Activated T-helper 2 cell treated with anti-CD3 and anti-CD28 coated beads, Interferon-gamma antibody, Interleukin-2, Interleukin-4, amounts not matched to agents 10 μg/mL and 5 μg/mL and 100 μg/mL, durations not matched to agents 14 hours and 24 hours and 36 hours (primary cell): ENCODE results near the gene EPC2. TPM values are rescaled to one million over a fixed set of nuclear protein-coding genes. Genes with fewer than 3 reads are reported as not detected.
"Not testable (repeated sequence)": the region's sequence is repeated elsewhere in the genome, so short reads cannot be mapped to it uniquely, and the experiment has no call there.

ENCODE experiments used
- DNase-seq: peaks from one replicate; pipeline ENCODE4 v3.0.0; 2021; ENCODE audit warnings: low spot score
- H3K27ac Mint-ChIP-seq: one replicate; pipeline ENCODE4 v1.8.0; 2021; ENCODE audit warnings: mixed read lengths
- H3K27me3 Mint-ChIP-seq: one replicate; pipeline ENCODE4 v1.8.0; 2021; ENCODE audit warnings: low read depth, mixed read lengths
- H3K36me3 Mint-ChIP-seq: one replicate; pipeline ENCODE4 v1.8.0; 2021; ENCODE audit warnings: low read depth, mixed read lengths
- H3K4me1 Mint-ChIP-seq: one replicate; pipeline ENCODE4 v1.8.0; 2021; ENCODE audit warnings: low read depth, mixed read lengths
- H3K4me3 Mint-ChIP-seq: one replicate; pipeline ENCODE4 v1.8.0; 2021; ENCODE audit warnings: low read depth, mild to moderate bottlenecking, moderate library complexity, mixed read lengths
- H3K9me3 Mint-ChIP-seq: one replicate; pipeline ENCODE4 v1.8.0; 2021; ENCODE audit warnings: mixed read lengths
- intact Hi-C: fragments of 100-400 bp; cut with micrococcal nuclease; formaldehyde crosslinking; loops from one replicate; pipeline ENCODE4 v1.15.1; 2023
- total RNA-seq: library from RNA; stranded (reverse); gene quantifications from 2 replicates; pipeline ENCODE4 v1.2.3, GENCODE V29; 2022

EPC2 gene
- total RNA-seq, 1 donor from 2014 or later: 25.4 TPM

GRCh38 chr2:148756292-148756975 is 111.9 kb downstream of the EPC2 start:
- no peak overlapping the region for H3K4me3 Mint-ChIP-seq
- H3K4me1 Mint-ChIP-seq: peaks cover 7% of the 10 kb centered on the region
- no peak overlapping the region for H3K27ac Mint-ChIP-seq
- H3K27me3 Mint-ChIP-seq: no peaks in the 10 kb centered on the region
- no peaks in the 10 kb centered on the region for H3K9me3 Mint-ChIP-seq
- H3K36me3 Mint-ChIP-seq: peaks cover 26% of the 10 kb centered on the region
- intact Hi-C loops: no loop called here
- DNase-seq: no peak

GRCh38 chr2:148764815-148765214 is 120.3 kb downstream of the EPC2 start:
- Mint-ChIP-seq H3K27me3 (no peaks in the 10 kb centered on the region), H3K36me3 (peaks cover 36% of the 10 kb centered on the region), H3K9me3 (no peaks in the 10 kb centered on the region), H3K4me1 (peaks cover 7% of the 10 kb centered on the region), H3K27ac (no peak overlapping the region), H3K4me3 (no peak overlapping the region)
- intact Hi-C loops: no loop called here
- DNase-seq: no peak

- no peak for DNase-seq
- intact Hi-C loops: no loop called here
- peaks cover 39% of the 10 kb centered on the region for H3K36me3 Mint-ChIP-seq
- H3K27ac Mint-ChIP-seq: no peak overlapping the region
- no peaks in the 10 kb centered on the region for H3K27me3 Mint-ChIP-seq
- H3K9me3 Mint-ChIP-seq: no peaks in the 10 kb centered on the region
- H3K4me1 Mint-ChIP-seq: no peaks in the 10 kb centered on the region
- H3K4me3 Mint-ChIP-seq: no peak overlapping the region
These were observed 125.5 kb downstream of the EPC2 start for GRCh38 chr2:148770047-148770446.

- H3K27ac Mint-ChIP-seq: no peak overlapping the region
- no peak overlapping the region for H3K4me3 Mint-ChIP-seq
- DNase-seq: no peak
- no peaks in the 10 kb centered on the region for H3K9me3 Mint-ChIP-seq
- H3K4me1 Mint-ChIP-seq: peaks cover 8% of the 10 kb centered on the region
- H3K36me3 Mint-ChIP-seq: peaks cover 50% of the 10 kb centered on the region
- no peaks in the 10 kb centered on the region for H3K27me3 Mint-ChIP-seq
- intact Hi-C loops: no loop called here
These were observed 137.0 kb downstream of the EPC2 start for GRCh38 chr2:148781544-148781943.

GRCh38 chr2:148789059-148789458 is 144.5 kb downstream of the EPC2 start:
- H3K27me3 Mint-ChIP-seq: peaks cover 1% of the 10 kb centered on the region
- intact Hi-C loops: no loop called here

GRCh38 chr2:148790172-148790571 is 145.6 kb downstream of the EPC2 start:
- H3K4me3 Mint-ChIP-seq: not testable (repeated sequence)
- peaks cover 42% of the 10 kb centered on the region for H3K36me3 Mint-ChIP-seq

More at GRCh38 chr2:148789059-148789458, 144.5 kb downstream of the EPC2 start:
- Mint-ChIP-seq H3K4me1 (no peaks in the 10 kb centered on the region), H3K36me3 (peaks cover 53% of the 10 kb centered on the region), H3K27ac (no peak overlapping the region), H3K9me3 (no peaks in the 10 kb centered on the region), H3K4me3 (no peak overlapping the region)
- no peak for DNase-seq

GRCh38 chr2:148794558-148794957 is 150.0 kb downstream of the EPC2 start:
- no peaks in the 10 kb centered on the region for H3K9me3 Mint-ChIP-seq
- intact Hi-C loops: no loop called here
- H3K27me3 Mint-ChIP-seq: peaks cover 19% of the 10 kb centered on the region
- H3K36me3 Mint-ChIP-seq: peaks cover 10% of the 10 kb centered on the region
- DNase-seq: no peak
- no peak overlapping the region for H3K27ac Mint-ChIP-seq
- no peaks in the 10 kb centered on the region for H3K4me1 Mint-ChIP-seq
- H3K4me3 Mint-ChIP-seq: no peak overlapping the region

More at GRCh38 chr2:148790172-148790571, 145.6 kb downstream of the EPC2 start:
- intact Hi-C loops, H3K27me3 Mint-ChIP-seq, H3K9me3 Mint-ChIP-seq, H3K4me1 Mint-ChIP-seq, H3K27ac Mint-ChIP-seq, DNase-seq: not testable (repeated sequence)

- Mint-ChIP-seq H3K27ac (no peak overlapping the region), H3K36me3 (no peaks in the 10 kb centered on the region), H3K9me3 (no peaks in the 10 kb centered on the region), H3K27me3 (peaks cover 22% of the 10 kb centered on the region), H3K4me3 (no peak overlapping the region), H3K4me1 (no peaks in the 10 kb centered on the region)
- intact Hi-C loops: no loop called here
- no peak for DNase-seq
These were observed 152.4 kb downstream of the EPC2 start for GRCh38 chr2:148796735-148797512.

- no peaks in the 10 kb centered on the region for H3K36me3 Mint-ChIP-seq
- intact Hi-C loops: no loop called here
- peaks cover 13% of the 10 kb centered on the region for H3K9me3 Mint-ChIP-seq
- no peak overlapping the region for H3K27ac Mint-ChIP-seq
- H3K4me1 Mint-ChIP-seq: no peaks in the 10 kb centered on the region
- H3K4me3 Mint-ChIP-seq: no peak overlapping the region
- DNase-seq: no peak
- H3K27me3 Mint-ChIP-seq: peaks cover 20% of the 10 kb centered on the region
These were observed 158.1 kb downstream of the EPC2 start for GRCh38 chr2:148802448-148803220.

- intact Hi-C loops: no loop called here
- no peak overlapping the region for H3K4me3 Mint-ChIP-seq
- H3K27me3 Mint-ChIP-seq: peaks cover 13% of the 10 kb centered on the region
- H3K36me3 Mint-ChIP-seq: no peaks in the 10 kb centered on the region
- no peak overlapping the region for H3K27ac Mint-ChIP-seq
- peaks cover 11% of the 10 kb centered on the region for H3K4me1 Mint-ChIP-seq
- DNase-seq: no peak
- peaks cover 14% of the 10 kb centered on the region for H3K9me3 Mint-ChIP-seq
These were observed 165.5 kb downstream of the EPC2 start for GRCh38 chr2:148810081-148810480.

GRCh38 chr2:148812306-148812705 is 167.8 kb downstream of the EPC2 start:
- no peak for DNase-seq
- Mint-ChIP-seq H3K36me3 (no peaks in the 10 kb centered on the region), H3K9me3 (peaks cover 4% of the 10 kb centered on the region), H3K27ac (no peak overlapping the region), H3K27me3 (peaks cover 13% of the 10 kb centered on the region), H3K4me3 (no peak overlapping the region), H3K4me1 (peaks cover 20% of the 10 kb centered on the region)
- intact Hi-C loops: no loop called here

- H3K9me3 Mint-ChIP-seq: no peaks in the 10 kb centered on the region
- H3K4me1 Mint-ChIP-seq: peaks cover 20% of the 10 kb centered on the region
- no peaks in the 10 kb centered on the region for H3K36me3 Mint-ChIP-seq
- H3K4me3 Mint-ChIP-seq: no peak overlapping the region
- H3K27ac Mint-ChIP-seq: peak overlapping the region; percentile 8
- H3K27me3 Mint-ChIP-seq: peaks cover 16% of the 10 kb centered on the region
- DNase-seq: peak; percentile 41
- intact Hi-C loops: loop anchor here (1.0 kb wide), 5 partner anchors 62 to 256 kb away; partner anchors contain the start of gene KIF5C
These were observed 169.1 kb downstream of the EPC2 start for GRCh38 chr2:148813603-148814065.
